Endothelial cell of umbilical vein (primary cell): ENCODE measurements around the gene HCFC1R1. TPM values are rescaled to one million over a fixed set of nuclear protein-coding genes. Genes with fewer than 3 reads are reported as not detected.

ENCODE experiments used
- BruUV-seq: library from RNA; stranded (reverse); fragments of 400-500 nt; replicated peaks from 2 replicates; lab custom pipeline; 2021; lab: Mats Ljungman, UMichigan
- CTCF ChIA-PET: fragments of 300-600, 350-600 bp; sonication (Branson Sonifier 250); formaldehyde crosslinking; loops from one replicate; lab custom pipeline; 2021; ENCODE audit warnings: antibody characterized with exemption, inconsistent platforms; lab: Charles Lee
- POLR2A ChIA-PET: fragments of 300-600, 350-600 bp; sonication (Branson Sonifier 250); formaldehyde crosslinking; loops from one replicate; lab custom pipeline; 2021; ENCODE audit warnings: antibody characterized with exemption, inconsistent platforms; lab: Charles Lee
- DNase-seq: peaks from one replicate; pipeline ENCODE4 v3.0.0-alpha.2; 2011; ENCODE audit warnings: low read depth, low spot score
- FAIRE-seq: peaks from 2 replicates; lab custom pipeline; 2011; peaks lifted over from hg19 to GRCh38; lab: Jason Lieb, UNC
- H2AFZ ChIP-seq: 2 replicates; pipeline ENCODE4 v1.6.0; 2012; ENCODE audit warnings: low read depth, low read length, control low read depth, inconsistent platforms
- H3K27ac ChIP-seq: 2 replicates; pipeline ENCODE4 v1.5.1; 2011; ENCODE audit warnings: low read depth, mild to moderate bottlenecking, control low read depth, low read length, moderate library complexity; ENCODE audit not compliant: insufficient read depth
- H3K27me3 ChIP-seq, 2 experiments: 2 replicates each; pipeline versions ENCODE4 v1.6.0 to v1.6.1; 2011; ENCODE audit warnings: low read length in 2 of 2, mixed read lengths in 1 of 2; ENCODE audit not compliant: control insufficient read depth in 2 of 2, insufficient read depth in 2 of 2
- H3K36me3 ChIP-seq, 2 experiments: 2 replicates in 1 of 2; 3 replicates in 1 of 2; pipeline ENCODE4 v1.5.1; 2011; ENCODE audit warnings: low read length in 2 of 2, mild to moderate bottlenecking in 1 of 2, moderate library complexity in 1 of 2; ENCODE audit not compliant: control insufficient read depth in 2 of 2, insufficient read depth in 2 of 2; ENCODE audit errors: extremely low read depth in 1 of 2
- H3K4me1 ChIP-seq: 3 replicates; pipeline ENCODE4 v1.5.1; 2011; ENCODE audit warnings: mild to moderate bottlenecking, low read length; ENCODE audit not compliant: control insufficient read depth, insufficient read depth; ENCODE audit errors: extremely low read depth
- H3K4me2 ChIP-seq: 2 replicates; pipeline ENCODE4 v1.6.1; 2011; ENCODE audit warnings: low read length, control low read depth, mixed read lengths; ENCODE audit not compliant: insufficient read depth
- H3K4me3 ChIP-seq, 3 experiments: fragments of 200-600 bp in 1 of 3; sonication (generic), shearing (Covaris generic) in 1 of 3; replicated peaks in 1 of 3; 2 replicates each; pipeline ENCODE4 v1.5.1; 2011 to 2016; ENCODE audit warnings: control low read depth in 3 of 3, low read length in 3 of 3, mild to moderate bottlenecking in 2 of 3, inconsistent platforms in 1 of 3, low read depth in 1 of 3, moderate library complexity in 1 of 3; ENCODE audit not compliant: insufficient read depth in 1 of 3
- H3K79me2 ChIP-seq: 2 replicates; pipeline ENCODE4 v1.6.0; 2012; ENCODE audit warnings: low read length, inconsistent platforms; ENCODE audit not compliant: control insufficient read depth, insufficient read depth
- H3K9ac ChIP-seq: replicated peaks from 2 replicates; pipeline ENCODE3; 2011; ENCODE audit warnings: low read length, control low read depth; ENCODE audit not compliant: insufficient read depth; ENCODE audit errors: extremely low read depth
- H3K9me1 ChIP-seq: replicated peaks from 3 replicates; pipeline ENCODE4 v1.6.0; 2011; ENCODE audit warnings: mild to moderate bottlenecking, low read length; ENCODE audit not compliant: control insufficient read depth, insufficient read depth; ENCODE audit errors: extremely low read depth
- H3K9me3 ChIP-seq: replicated peaks from 2 replicates; pipeline ENCODE4 v1.5.1; 2012; ENCODE audit warnings: low read length, inconsistent platforms; ENCODE audit not compliant: control insufficient read depth, insufficient read depth
- H4K20me1 ChIP-seq: replicated peaks from 2 replicates; pipeline ENCODE3; 2011; ENCODE audit warnings: mild to moderate bottlenecking, low read length; ENCODE audit not compliant: control insufficient read depth, insufficient read depth; ENCODE audit errors: extremely low read depth
- EZH2 ChIP-seq: IDR thresholded peaks from 2 replicates; pipeline ENCODE4 v1.6.1; 2012; ENCODE audit warnings: borderline replicate concordance, low read depth, mild to moderate bottlenecking, moderate library complexity, low read length, inconsistent platforms; ENCODE audit not compliant: severe bottlenecking
- FOS ChIP-seq: IDR thresholded peaks from 2 replicates; pipeline ENCODE4 v1.6.1; 2011; ENCODE audit warnings: mild to moderate bottlenecking, low read length, moderate library complexity, borderline replicate concordance; ENCODE audit not compliant: insufficient read depth
- GATA2 ChIP-seq: IDR thresholded peaks from 2 replicates; pipeline ENCODE4 v1.7.0; 2011; ENCODE audit warnings: low read depth, mild to moderate bottlenecking, moderate library complexity, mixed read lengths, low read length; ENCODE audit not compliant: insufficient read length, insufficient read depth
- JUN ChIP-seq: IDR thresholded peaks from 2 replicates; pipeline ENCODE4 v1.6.1; 2011; ENCODE audit warnings: borderline replicate concordance, low read depth; ENCODE audit not compliant: insufficient read length, insufficient read depth
- MYC ChIP-seq: IDR thresholded peaks from one replicate; pipeline ENCODE4 v1.6.1; 2011; ENCODE audit warnings: mild to moderate bottlenecking, low read depth, low read length
- POLR2A ChIP-seq: IDR thresholded peaks from 2 replicates; pipeline ENCODE4 v1.6.1; 2012; ENCODE audit warnings: low read depth, mild to moderate bottlenecking, control low read depth, low read length
- POLR2AphosphoS5 ChIP-seq: IDR thresholded peaks from 2 replicates; pipeline ENCODE4 v1.6.1; 2012; ENCODE audit warnings: low read depth, mild to moderate bottlenecking, control low read depth, low read length, moderate library complexity; ENCODE audit not compliant: insufficient read depth
- dilution Hi-C: fragments of 300-500 bp; cut with MboI; formaldehyde crosslinking; loops from one replicate; pipeline ENCODE4 v1.15.0; 2019; ENCODE audit warnings: low sequenced_read_pairs; ENCODE audit not compliant: extremely low pct_ligation_motif_present
- intact Hi-C: fragments of 100-400 bp; cut with micrococcal nuclease; formaldehyde crosslinking; loops from one replicate; pipeline ENCODE4 v1.10.0; 2022
- polyA plus RNA-seq, 4 experiments: library from polyadenylated mRNA; depleted of rRNA in 3 of 4; stranded (reverse) in 3 of 4; unstranded in 1 of 4; fragments of >200 nt; gene quantifications; 2 replicates each; pipeline versions ENCODE4 v1.2.1 to v1.2.3, GENCODE V29; 2011 to 2012; ENCODE audit warnings: missing spikeins in 1 of 4
- total RNA-seq: library from RNA; stranded (reverse); gene quantifications from 2 replicates; pipeline ENCODE4 v1.2.3, GENCODE V29; 2021
- TF ChIP-seq, protein P1 (sequence below): IDR thresholded peaks from 2 replicates; pipeline ENCODE4 v1.6.1; 2011; ENCODE audit not compliant: insufficient read depth, insufficient read length
- TF ChIP-seq, protein P2 (sequence below), 2 donors: IDR thresholded peaks; 1 replicate in 1 of 2; 2 replicates in 1 of 2; pipeline ENCODE4 v1.5.1; 2011; ENCODE audit warnings: low read length in 2 of 2, mild to moderate bottlenecking in 2 of 2, moderate library complexity in 2 of 2, control low read depth in 1 of 2, inconsistent platforms in 1 of 2, low read depth in 1 of 2; ENCODE audit not compliant: insufficient read depth in 1 of 2; ENCODE audit errors: extremely low read depth in 1 of 2

Gene HCFC1R1
- total and polyA plus RNA-seq, 2 donors (not counting 3 experiments of a cell fraction or from before 2014, with no cell fraction given) = 28.7 to 49.3 TPM

DNA sequence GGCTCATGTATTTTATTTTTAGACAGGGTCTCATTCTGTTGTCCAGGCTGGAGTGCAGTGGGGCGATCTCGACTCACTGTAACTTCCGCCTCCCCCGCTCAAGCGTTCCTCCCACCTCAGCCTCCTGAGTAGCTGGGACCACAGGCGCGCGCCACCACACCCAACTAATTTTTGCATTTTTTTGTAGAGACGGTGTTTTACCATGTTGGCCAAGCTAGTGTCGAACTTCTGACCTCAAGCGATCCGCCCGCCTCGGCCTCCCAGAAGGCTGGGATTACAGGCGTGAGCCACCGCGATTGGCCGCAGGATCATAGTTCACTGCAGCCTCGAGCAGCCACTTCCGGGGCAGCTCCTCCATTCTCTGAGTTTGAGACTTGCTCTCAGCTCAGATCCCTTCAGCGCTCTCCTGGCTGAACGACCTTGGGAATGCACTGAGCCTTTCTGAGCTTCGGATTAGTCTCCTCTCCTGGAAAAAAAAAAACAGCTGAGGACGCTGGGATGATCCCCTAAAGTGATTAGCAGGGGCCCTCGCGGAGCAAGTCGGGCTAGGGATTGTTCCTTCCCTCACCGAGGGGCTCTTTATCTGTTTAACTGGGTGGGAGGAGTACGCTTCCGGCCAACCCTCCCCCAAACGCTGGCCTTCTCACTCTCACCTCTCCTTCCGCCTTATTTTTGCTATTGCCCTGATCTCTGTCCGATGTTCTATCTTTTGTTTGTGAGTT lies 42.4 kb downstream of the HCFC1R1 start:
- dilution Hi-C loops = no loop called here
- no TSS peak for BruUV-seq

More for the DNA sequence above, 42.4 kb downstream of the HCFC1R1 start:
- TF ChIP-seq FOS (no peak), EZH2 (no peak), POLR2AphosphoS5 (no peak), POLR2A (no peak), MYC (no peak), JUN (no peak), GATA2 (no peak)
- TF ChIP-seq, protein P1, sequence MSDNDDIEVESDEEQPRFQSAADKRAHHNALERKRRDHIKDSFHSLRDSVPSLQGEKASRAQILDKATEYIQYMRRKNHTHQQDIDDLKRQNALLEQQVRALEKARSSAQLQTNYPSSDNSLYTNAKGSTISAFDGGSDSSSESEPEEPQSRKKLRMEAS = no peak
- TF ChIP-seq, protein P2, sequence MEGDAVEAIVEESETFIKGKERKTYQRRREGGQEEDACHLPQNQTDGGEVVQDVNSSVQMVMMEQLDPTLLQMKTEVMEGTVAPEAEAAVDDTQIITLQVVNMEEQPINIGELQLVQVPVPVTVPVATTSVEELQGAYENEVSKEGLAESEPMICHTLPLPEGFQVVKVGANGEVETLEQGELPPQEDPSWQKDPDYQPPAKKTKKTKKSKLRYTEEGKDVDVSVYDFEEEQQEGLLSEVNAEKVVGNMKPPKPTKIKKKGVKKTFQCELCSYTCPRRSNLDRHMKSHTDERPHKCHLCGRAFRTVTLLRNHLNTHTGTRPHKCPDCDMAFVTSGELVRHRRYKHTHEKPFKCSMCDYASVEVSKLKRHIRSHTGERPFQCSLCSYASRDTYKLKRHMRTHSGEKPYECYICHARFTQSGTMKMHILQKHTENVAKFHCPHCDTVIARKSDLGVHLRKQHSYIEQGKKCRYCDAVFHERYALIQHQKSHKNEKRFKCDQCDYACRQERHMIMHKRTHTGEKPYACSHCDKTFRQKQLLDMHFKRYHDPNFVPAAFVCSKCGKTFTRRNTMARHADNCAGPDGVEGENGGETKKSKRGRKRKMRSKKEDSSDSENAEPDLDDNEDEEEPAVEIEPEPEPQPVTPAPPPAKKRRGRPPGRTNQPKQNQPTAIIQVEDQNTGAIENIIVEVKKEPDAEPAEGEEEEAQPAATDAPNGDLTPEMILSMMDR (IDR thresholded peaks at IDR 0.05; ENCODE audit: extremely low read depth in 1 of 2, insufficient read depth in 1 of 2, low read depth in 1 of 2, low read length in 2 of 2) = no peak
- intact Hi-C loops = no loop called here
- H2AFZ ChIP-seq = no peak overlapping the region
- no peak overlapping the region for H3K27ac ChIP-seq
- no peak overlapping the region for H3K4me3 ChIP-seq
- peak; percentile 38 for FAIRE-seq
- no peaks in the 10 kb centered on the region for H3K9me1 ChIP-seq
- no peak overlapping the region for H3K9ac ChIP-seq
- CTCF ChIA-PET = interaction anchor here (1.6 to 2.8 kb wide), 4 partner anchors 11 to 54 kb away, joined by 3 to 10 read pairs (median 6); no protein-coding TSS in a partner anchor
- no peaks in the 10 kb centered on the region for H3K36me3 ChIP-seq
- peaks cover 5% of the 10 kb centered on the region for H3K79me2 ChIP-seq
- H3K4me2 ChIP-seq = no peak overlapping the region
- peaks cover 10% of the 10 kb centered on the region for H3K4me1 ChIP-seq
- DNase-seq = no peak
- no peaks in the 10 kb centered on the region for H3K27me3 ChIP-seq
- POLR2A ChIA-PET = interaction anchor here (0.7 to 1.5 kb wide), 2 partner anchors 9 to 66 kb away, joined by 3 read pairs; no protein-coding TSS in a partner anchor
- no peaks in the 10 kb centered on the region for H3K9me3 ChIP-seq
- no peaks in the 10 kb centered on the region for H4K20me1 ChIP-seq
